Testis (tissue), 3 donors: ENCODE results near the gene CLEC16A. TPM values are rescaled to one million over a fixed set of nuclear protein-coding genes. Genes with fewer than 3 reads are reported as not detected.
"Not testable (repeated sequence)": the region's sequence is repeated elsewhere in the genome, so short reads cannot be mapped to it uniquely, and the experiment has no call there.

ENCODE experiments used
- DNase-seq: peaks from one replicate; pipeline ENCODE4 v3.0.0-alpha.2; 2019
- H3K27ac ChIP-seq, 2 donors: fragments of 200-600 bp; sonication (generic); one replicate each; pipeline ENCODE4 v1.5.1; 2019
- H3K27me3 ChIP-seq: fragments of 200-600 bp; sonication (generic); one replicate; pipeline ENCODE4 v1.5.1; 2019
- H3K36me3 ChIP-seq: fragments of 200-600 bp; sonication (generic); one replicate; pipeline ENCODE4 v1.5.1; 2017; ENCODE audit warnings: low read depth; ENCODE audit errors: missing control alignments
- H3K4me1 ChIP-seq: fragments of 200-600 bp; sonication (generic); one replicate; pipeline ENCODE4 v1.5.1; 2019
- H3K4me3 ChIP-seq, 2 donors: fragments of 200-600 bp; sonication (generic); one replicate each; pipeline ENCODE4 v1.5.1; 2017 to 2019
- H3K9me3 ChIP-seq: fragments of 200-600 bp; sonication (generic); one replicate; pipeline ENCODE4 v1.5.1; 2017
- POLR2A ChIP-seq: fragments of 450-650 bp; IDR thresholded peaks from one replicate; pipeline ENCODE4 v1.6.1; 2017; ENCODE audit warnings: antibody characterized with exemption, mild to moderate bottlenecking, moderate library complexity
- WGBS, 2 donors: methylation state at CpG; one replicate each; pipeline ENCODE4 v1.1.5; 2018; 5-methylcytosine and 5-hydroxymethylcytosine counted together
- intact Hi-C: fragments of 100-400 bp; cut with DNase I; formaldehyde crosslinking; loops from one replicate; pipeline ENCODE4 v1.15.1; 2023; ENCODE audit warnings: low total_unique reads
- polyA plus RNA-seq: library from polyadenylated mRNA; stranded (reverse); fragments of 350-450 nt; fragmentation: Illumina TruSeq; extraction: RNeasy Lipid Tissue Mini Kit (QIAGEN cat#74804); gene quantifications from one replicate; pipeline ENCODE4 v1.2.3, GENCODE V29; 2014; ENCODE audit warnings: low read depth, low replicate concordance; ENCODE audit not compliant: insufficient read depth
- total RNA-seq, 2 donors: library from RNA; depleted of rRNA; stranded (reverse); fragments of >200 nt; gene quantifications; one replicate each; pipeline ENCODE4 v1.2.3, GENCODE V29; 2016
- TF ChIP-seq, protein P1 (sequence below), 3 experiments: fragments of 450-650 bp in 2 of 3; fragments of 200-600 bp in 1 of 3; sonication (generic) in 1 of 3; IDR thresholded peaks; one replicate each; pipeline ENCODE4 v1.5.1; 2016 to 2019; ENCODE audit warnings: antibody characterized with exemption in 3 of 3, mild to moderate bottlenecking in 2 of 3, moderate library complexity in 1 of 3

The CLEC16A gene
- total and polyA plus RNA-seq, 3 donors from 2014 or later: 93.9 to 126 (median 122) TPM

DNA sequence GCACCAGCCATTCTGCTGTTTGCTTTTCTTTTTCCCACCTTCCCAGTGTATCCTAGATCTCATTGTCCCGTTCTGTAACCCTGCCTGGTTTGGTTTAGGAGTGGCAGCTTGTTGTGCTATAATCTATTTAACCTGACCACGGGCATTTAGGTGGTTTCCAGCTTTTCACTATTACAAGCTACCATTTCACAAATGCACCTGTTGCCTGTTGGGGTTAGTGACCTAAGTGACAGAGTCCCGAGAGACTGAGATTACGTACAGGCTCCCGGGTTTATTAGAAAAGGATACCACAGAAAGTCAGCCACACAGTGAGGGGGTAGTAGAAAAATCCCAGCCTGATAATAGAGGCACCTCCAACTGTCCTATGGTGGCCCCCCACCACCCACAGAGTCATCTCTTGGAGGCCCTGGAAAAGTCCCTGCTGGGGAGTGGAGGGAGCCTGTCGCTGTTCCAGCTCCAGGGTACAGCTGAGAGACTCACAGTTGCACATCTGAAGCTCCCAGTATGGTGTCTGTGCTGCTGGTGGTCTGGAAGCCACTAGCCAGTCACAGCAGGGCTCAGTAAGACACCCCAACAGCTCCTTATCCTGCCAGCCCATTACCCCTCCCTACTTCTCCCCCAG, 21.2 kb downstream of the CLEC16A start:
- H3K9me3 ChIP-seq: no peaks in the 10 kb centered on the region
- H3K4me1 ChIP-seq: peaks cover 3% of the 10 kb centered on the region
- H3K4me3 ChIP-seq: no peak overlapping the region
- no peak overlapping the region for H3K27ac ChIP-seq
- DNase-seq: no peak
- TF ChIP-seq, protein P1, sequence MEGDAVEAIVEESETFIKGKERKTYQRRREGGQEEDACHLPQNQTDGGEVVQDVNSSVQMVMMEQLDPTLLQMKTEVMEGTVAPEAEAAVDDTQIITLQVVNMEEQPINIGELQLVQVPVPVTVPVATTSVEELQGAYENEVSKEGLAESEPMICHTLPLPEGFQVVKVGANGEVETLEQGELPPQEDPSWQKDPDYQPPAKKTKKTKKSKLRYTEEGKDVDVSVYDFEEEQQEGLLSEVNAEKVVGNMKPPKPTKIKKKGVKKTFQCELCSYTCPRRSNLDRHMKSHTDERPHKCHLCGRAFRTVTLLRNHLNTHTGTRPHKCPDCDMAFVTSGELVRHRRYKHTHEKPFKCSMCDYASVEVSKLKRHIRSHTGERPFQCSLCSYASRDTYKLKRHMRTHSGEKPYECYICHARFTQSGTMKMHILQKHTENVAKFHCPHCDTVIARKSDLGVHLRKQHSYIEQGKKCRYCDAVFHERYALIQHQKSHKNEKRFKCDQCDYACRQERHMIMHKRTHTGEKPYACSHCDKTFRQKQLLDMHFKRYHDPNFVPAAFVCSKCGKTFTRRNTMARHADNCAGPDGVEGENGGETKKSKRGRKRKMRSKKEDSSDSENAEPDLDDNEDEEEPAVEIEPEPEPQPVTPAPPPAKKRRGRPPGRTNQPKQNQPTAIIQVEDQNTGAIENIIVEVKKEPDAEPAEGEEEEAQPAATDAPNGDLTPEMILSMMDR (IDR thresholded peaks at IDR 0.05): no peak
- TF ChIP-seq POLR2A: no peak
- 92 to 97% methylated on average over 6 of the region's 6 CpGs for WGBS, 2 donors
- intact Hi-C loops: no loop called here
- no peaks in the 10 kb centered on the region for H3K27me3 ChIP-seq
- H3K36me3 ChIP-seq: no peaks in the 10 kb centered on the region

DNA sequence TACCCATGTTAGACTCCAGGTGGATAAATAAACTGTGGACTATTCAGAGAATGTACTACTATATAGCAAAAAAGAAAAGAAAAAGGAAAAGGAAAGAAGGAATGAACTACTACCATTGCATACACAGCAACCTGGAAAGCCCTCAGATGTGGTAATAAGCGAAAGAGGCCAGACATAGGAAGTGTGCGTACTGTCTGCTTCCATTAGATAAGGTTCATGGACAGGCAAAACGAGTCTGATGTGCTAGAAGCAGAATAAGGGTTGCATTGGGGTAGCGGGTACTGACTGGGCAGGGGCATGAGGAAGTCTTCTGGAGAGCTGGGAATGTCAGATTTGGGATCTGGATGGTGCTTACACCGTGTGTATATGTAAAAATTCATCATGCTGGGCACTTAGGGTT, 21.8 kb downstream of the CLEC16A start:
- H3K4me1 ChIP-seq: peaks cover 3% of the 10 kb centered on the region
- H3K27me3 ChIP-seq: no peaks in the 10 kb centered on the region
- no peaks in the 10 kb centered on the region for H3K9me3 ChIP-seq
- DNase-seq: no peak
- H3K27ac ChIP-seq: no peak overlapping the region
- 88 to 93% methylated on average over 5 of the region's 5 CpGs for WGBS, 2 donors
- H3K4me3 ChIP-seq: no peak overlapping the region
- intact Hi-C loops: no loop called here
- H3K36me3 ChIP-seq: no peaks in the 10 kb centered on the region
- TF ChIP-seq, protein P1 (IDR thresholded peaks at IDR 0.05): no peak
- no peak for TF ChIP-seq POLR2A

DNA sequence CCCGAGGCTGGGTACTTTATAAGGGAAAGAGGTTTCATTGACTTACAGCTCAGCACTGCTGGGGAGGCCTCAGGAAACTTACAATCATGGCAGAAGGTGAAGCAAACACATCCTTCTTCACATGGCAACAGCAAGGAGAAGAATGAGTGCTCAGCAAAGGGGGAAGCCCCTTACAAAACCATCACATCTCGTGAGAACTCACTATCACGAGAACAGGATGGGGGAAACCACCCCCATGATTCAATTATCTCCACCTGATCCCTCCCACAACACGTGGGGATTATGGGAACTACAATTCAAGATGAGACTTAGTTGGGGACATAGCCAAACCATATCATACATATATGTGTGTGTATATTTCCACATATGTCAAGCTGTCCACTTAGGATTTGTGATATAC, 22.2 kb downstream of the CLEC16A start:
- WGBS, 2 donors: 78 to 81% methylated on average over 4 of the region's 4 CpGs
- H3K4me3 ChIP-seq, H3K27ac ChIP-seq, H3K4me1 ChIP-seq, intact Hi-C loops, DNase-seq, H3K27me3 ChIP-seq, H3K9me3 ChIP-seq, H3K36me3 ChIP-seq: not testable (repeated sequence)

DNA sequence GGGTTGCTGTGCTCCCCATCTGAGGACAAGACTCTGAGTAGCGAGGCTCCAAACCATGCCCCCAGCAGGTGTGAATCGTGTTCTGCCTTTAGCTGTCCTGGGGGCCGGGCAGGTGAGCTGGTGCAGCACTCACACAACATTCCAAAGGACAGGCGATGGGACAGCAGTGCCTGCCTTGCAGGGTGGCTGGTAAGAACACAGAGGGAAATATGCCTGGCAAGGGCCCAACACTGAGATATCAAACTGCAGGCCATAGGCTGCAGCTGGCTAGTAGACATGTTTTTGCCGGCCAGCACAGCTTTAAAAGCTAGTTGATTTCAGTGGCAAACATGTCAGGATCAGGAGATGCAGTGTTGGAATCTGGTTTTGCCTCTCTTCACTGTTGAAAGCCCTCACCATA, 23.6 kb downstream of the CLEC16A start:
- intact Hi-C loops: no loop called here
- Histone ChIP-seq H3K27ac (no peak overlapping the region), H3K36me3 (no peaks in the 10 kb centered on the region), H3K27me3 (no peaks in the 10 kb centered on the region), H3K9me3 (no peaks in the 10 kb centered on the region), H3K4me1 (peaks cover 15% of the 10 kb centered on the region), H3K4me3 (no peak overlapping the region)
- peak; percentile 59 for DNase-seq
- 61 to 65% methylated on average over 5 of the region's 5 CpGs for WGBS, 2 donors
- no peak for TF ChIP-seq POLR2A
- TF ChIP-seq, protein P1 (IDR thresholded peaks at IDR 0.05): no peak

DNA sequence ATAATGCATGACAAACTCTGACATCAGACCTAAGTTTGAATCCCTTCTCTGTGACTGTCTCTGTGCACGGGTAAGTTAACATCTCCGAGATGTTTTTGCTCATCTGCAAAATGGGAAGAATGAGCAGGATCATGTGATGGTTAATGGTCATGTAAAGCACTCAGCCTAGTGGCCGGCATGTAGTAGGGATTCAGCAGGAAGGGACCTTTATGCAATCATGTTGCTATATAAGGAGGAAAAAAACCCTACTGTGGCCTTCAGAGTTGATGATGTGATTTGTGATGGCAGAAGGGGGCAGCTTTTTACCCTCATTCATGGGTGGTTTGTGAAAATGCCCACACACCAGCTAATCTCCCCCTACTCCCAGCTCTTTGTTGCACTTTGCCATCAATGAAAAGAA, 24.1 kb downstream of the CLEC16A start:
- peaks cover 15% of the 10 kb centered on the region for H3K4me1 ChIP-seq
- no peak overlapping the region for H3K4me3 ChIP-seq
- intact Hi-C loops: no loop called here
- DNase-seq: no peak
- 77 to 83% methylated on average over 3 of the region's 3 CpGs for whole genome bisulfite sequencing, 2 donors
- no peak for TF ChIP-seq POLR2A
- TF ChIP-seq, protein P1 (IDR thresholded peaks at IDR 0.05): no peak
- H3K36me3 ChIP-seq: no peaks in the 10 kb centered on the region
- H3K27me3 ChIP-seq: no peaks in the 10 kb centered on the region
- H3K9me3 ChIP-seq: no peaks in the 10 kb centered on the region
- no peak overlapping the region for H3K27ac ChIP-seq
